NCI-H69 (cell line): ENCODE results near the gene NBPF12.
A peak's percentile ranks its signal among the peaks of the same experiment; 100 is the strongest.
"Not testable (repeated sequence)": the region's sequence is repeated elsewhere in the genome, so short reads cannot be mapped to it uniquely, and the experiment has no call there.

ENCODE experiments used
- DNase-seq: peaks from one replicate; lab custom pipeline; 2025; lab: John Stamatoyannopoulos, UW

NBPF12 gene

GRCh38 chr1:146938242-146938902, at the start of gene NBPF12:
NBPF12 (plus strand) TSS chr1:146938324; CDS start chr1:146960144, 21,820 bp downstream.
- peak; percentile 89 for DNase-seq

- not testable (repeated sequence) for DNase-seq
Observed at GRCh38 chr1:146891355-146891754, 46.8 kb upstream of the NBPF12 start.

- DNase-seq = not testable (repeated sequence)
Observed at GRCh38 chr1:146892331-146892730, 45.8 kb upstream of the NBPF12 start.

GRCh38 chr1:146907565-146908261, 30.4 kb upstream of the NBPF12 start:
- not testable (repeated sequence) for DNase-seq

- not testable (repeated sequence) for DNase-seq
Observed at GRCh38 chr1:146912975-146913374, 25.1 kb upstream of the NBPF12 start.

GRCh38 chr1:146920811-146921210, 17.3 kb upstream of the NBPF12 start:
- DNase-seq = not testable (repeated sequence)

GRCh38 chr1:146922614-146923013, 15.5 kb upstream of the NBPF12 start:
- not testable (repeated sequence) for DNase-seq

- DNase-seq = not testable (repeated sequence)
Observed at GRCh38 chr1:146924106-146924505, 14.0 kb upstream of the NBPF12 start.

- DNase-seq = not testable (repeated sequence)
Observed at GRCh38 chr1:146926413-146926812, 11.7 kb upstream of the NBPF12 start.

GRCh38 chr1:146930225-146930624, 7.9 kb upstream of the NBPF12 start:
- DNase-seq = not testable (repeated sequence)

GRCh38 chr1:146934390-146935223, 3.5 kb upstream of the NBPF12 start:
- not testable (repeated sequence) for DNase-seq

GRCh38 chr1:146937462-146937861, 662 bp upstream of the NBPF12 start:
- not testable (repeated sequence) for DNase-seq

GRCh38 chr1:146938927-146939786, 1.0 kb downstream of the NBPF12 start:
- peak; percentile 51 for DNase-seq

- DNase-seq = not testable (repeated sequence)
Observed at GRCh38 chr1:146940293-146940692, 2.2 kb downstream of the NBPF12 start.

- not testable (repeated sequence) for DNase-seq
Observed at GRCh38 chr1:146943342-146943886, 5.3 kb downstream of the NBPF12 start.

GRCh38 chr1:146948127-146948526, 10.0 kb downstream of the NBPF12 start:
- DNase-seq = not testable (repeated sequence)

- DNase-seq = not testable (repeated sequence)
Observed at GRCh38 chr1:146964340-146964739, 26.2 kb downstream of the NBPF12 start.

GRCh38 chr1:146966351-146966750, 28.2 kb downstream of the NBPF12 start:
- DNase-seq = not testable (repeated sequence)

- DNase-seq = not testable (repeated sequence)
Observed at GRCh38 chr1:146970656-146971055, 32.5 kb downstream of the NBPF12 start.

GRCh38 chr1:146972681-146973080, 34.6 kb downstream of the NBPF12 start:
- not testable (repeated sequence) for DNase-seq

GRCh38 chr1:146985855-146986254, 47.7 kb downstream of the NBPF12 start:
- DNase-seq = not testable (repeated sequence)
